KMS-11 (cell line): ENCODE data around the gene STAC2.

Source experiments
- H2AFZ ChIP-seq: fragments of 200-600 bp; sonication (generic); 2 replicates; pipeline ENCODE4 v1.6.1; 2016; ENCODE audit warnings: antibody characterized with exemption, mixed run types, low read depth
- H3K27ac ChIP-seq: fragments of 200-600 bp; sonication (generic); 2 replicates; pipeline ENCODE4 v1.6.1; 2016; ENCODE audit warnings: mild to moderate bottlenecking, mixed run types
- H3K27me3 ChIP-seq: fragments of 200-600 bp; sonication (generic); 2 replicates; pipeline ENCODE4 v1.6.1; 2017; ENCODE audit warnings: mild to moderate bottlenecking, low read depth, mixed run types, moderate library complexity; ENCODE audit not compliant: insufficient read depth
- H3K36me3 ChIP-seq: fragments of 200-600 bp; sonication (generic); 2 replicates; pipeline ENCODE4 v1.6.1; 2017; ENCODE audit warnings: mild to moderate bottlenecking, mixed run types; ENCODE audit not compliant: insufficient read depth
- H3K4me1 ChIP-seq: fragments of 200-600 bp; sonication (generic); 2 replicates; pipeline ENCODE4 v1.6.1; 2016; ENCODE audit warnings: mild to moderate bottlenecking, low read depth, mixed run types; ENCODE audit not compliant: poor library complexity, severe bottlenecking
- H3K4me2 ChIP-seq: fragments of 200-600 bp; sonication (generic); 2 replicates; pipeline ENCODE4 v1.7.0; 2016; ENCODE audit warnings: mild to moderate bottlenecking, mixed run types
- H3K4me3 ChIP-seq: fragments of 200-600 bp; sonication (generic); IDR thresholded peaks from 2 replicates; pipeline ENCODE4 v1.6.1; 2017; ENCODE audit warnings: low read depth, low read length, mixed read lengths; ENCODE audit not compliant: insufficient read depth
- H3K79me2 ChIP-seq: fragments of 200-600 bp; sonication (generic); 2 replicates; pipeline ENCODE4 v1.6.1; 2016; ENCODE audit warnings: low read depth, mixed run types; ENCODE audit not compliant: insufficient read depth
- H3K9ac ChIP-seq: fragments of 200-600 bp; sonication (generic); 2 replicates; pipeline ENCODE4 v1.6.1; 2016; ENCODE audit warnings: mild to moderate bottlenecking, mixed run types
- H4K20me1 ChIP-seq: fragments of 200-600 bp; sonication (generic); 2 replicates; pipeline ENCODE4 v1.6.1; 2016; ENCODE audit warnings: mild to moderate bottlenecking, mixed run types; ENCODE audit not compliant: insufficient read depth
- CTCF ChIP-seq: fragments of 200-600 bp; sonication (generic); conservative IDR thresholded peaks from 2 replicates; pipeline ENCODE4 v1.6.1; 2017; ENCODE audit warnings: low read depth, mild to moderate bottlenecking, antibody characterized with exemption, low read length, moderate library complexity, mixed read lengths

The STAC2 gene

GRCh38 chr17:39230361-39230760, 4.6 kb upstream of the STAC2 start:
- no peak overlapping the region for H3K4me3 ChIP-seq
- peaks cover 29% of the 10 kb centered on the region for H3K27me3 ChIP-seq
- H3K27ac ChIP-seq = no peak overlapping the region
- H4K20me1 ChIP-seq = no peaks in the 10 kb centered on the region
- H3K36me3 ChIP-seq = no peaks in the 10 kb centered on the region
- H3K4me2 ChIP-seq = no peak overlapping the region
- no peak overlapping the region for H2AFZ ChIP-seq
- no peak overlapping the region for H3K9ac ChIP-seq
- H3K4me1 ChIP-seq = peaks cover 7% of the 10 kb centered on the region
- H3K79me2 ChIP-seq = no peaks in the 10 kb centered on the region
- no peak for TF ChIP-seq CTCF

- Histone ChIP-seq H3K4me1 (peaks cover 6% of the 10 kb centered on the region), H3K36me3 (no peaks in the 10 kb centered on the region), H3K27ac (no peak overlapping the region), H3K4me3 (no peak overlapping the region), H3K9ac (no peak overlapping the region), H4K20me1 (no peaks in the 10 kb centered on the region), H3K79me2 (no peaks in the 10 kb centered on the region), H3K4me2 (no peak overlapping the region), H2AFZ (no peak overlapping the region), H3K27me3 (peaks cover 38% of the 10 kb centered on the region)
- TF ChIP-seq CTCF = no peak
These were observed 3.6 kb upstream of the STAC2 start for GRCh38 chr17:39229274-39229913.

- H3K36me3 ChIP-seq = no peaks in the 10 kb centered on the region
- TF ChIP-seq CTCF = no peak
- no peak overlapping the region for H3K4me2 ChIP-seq
- peaks cover 6% of the 10 kb centered on the region for H3K4me1 ChIP-seq
- H4K20me1 ChIP-seq = no peaks in the 10 kb centered on the region
- no peak overlapping the region for H3K4me3 ChIP-seq
- H3K9ac ChIP-seq = no peak overlapping the region
- no peaks in the 10 kb centered on the region for H3K79me2 ChIP-seq
- peaks cover 50% of the 10 kb centered on the region for H3K27me3 ChIP-seq
- H3K27ac ChIP-seq = no peak overlapping the region
- H2AFZ ChIP-seq = no peak overlapping the region
These were observed 1.7 kb upstream of the STAC2 start for GRCh38 chr17:39227364-39227919.

- Histone ChIP-seq H3K36me3 (no peaks in the 10 kb centered on the region), H3K4me1 (no peaks in the 10 kb centered on the region), H3K79me2 (no peaks in the 10 kb centered on the region), H3K4me3 (no peak overlapping the region), H3K4me2 (no peak overlapping the region), H2AFZ (no peak overlapping the region), H3K27ac (no peak overlapping the region), H3K27me3 (peaks cover 50% of the 10 kb centered on the region), H4K20me1 (no peaks in the 10 kb centered on the region), H3K9ac (no peak overlapping the region)
- TF ChIP-seq CTCF = no peak
These were observed 376 bp upstream of the STAC2 start for GRCh38 chr17:39225959-39226683.
